ENCODE data around the gene C2CD4A. TPM values are rescaled to one million over a fixed set of nuclear protein-coding genes. Genes with fewer than 3 reads are reported as not detected.

Gene C2CD4A
- total and polyA plus RNA-seq, 2 of the 4 experiments (the other 2 are of a cell fraction): not detected

- H3K18ac ChIP-seq (ENCODE audit: low read depth, low read length): no peak overlapping the region; the same call in none of the 2 replicates
- TF ChIP-seq, protein P1, sequence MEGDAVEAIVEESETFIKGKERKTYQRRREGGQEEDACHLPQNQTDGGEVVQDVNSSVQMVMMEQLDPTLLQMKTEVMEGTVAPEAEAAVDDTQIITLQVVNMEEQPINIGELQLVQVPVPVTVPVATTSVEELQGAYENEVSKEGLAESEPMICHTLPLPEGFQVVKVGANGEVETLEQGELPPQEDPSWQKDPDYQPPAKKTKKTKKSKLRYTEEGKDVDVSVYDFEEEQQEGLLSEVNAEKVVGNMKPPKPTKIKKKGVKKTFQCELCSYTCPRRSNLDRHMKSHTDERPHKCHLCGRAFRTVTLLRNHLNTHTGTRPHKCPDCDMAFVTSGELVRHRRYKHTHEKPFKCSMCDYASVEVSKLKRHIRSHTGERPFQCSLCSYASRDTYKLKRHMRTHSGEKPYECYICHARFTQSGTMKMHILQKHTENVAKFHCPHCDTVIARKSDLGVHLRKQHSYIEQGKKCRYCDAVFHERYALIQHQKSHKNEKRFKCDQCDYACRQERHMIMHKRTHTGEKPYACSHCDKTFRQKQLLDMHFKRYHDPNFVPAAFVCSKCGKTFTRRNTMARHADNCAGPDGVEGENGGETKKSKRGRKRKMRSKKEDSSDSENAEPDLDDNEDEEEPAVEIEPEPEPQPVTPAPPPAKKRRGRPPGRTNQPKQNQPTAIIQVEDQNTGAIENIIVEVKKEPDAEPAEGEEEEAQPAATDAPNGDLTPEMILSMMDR (conservative IDR thresholded peaks at IDR 0.05; ENCODE audit: low read depth, low read length): no peak
- TF ChIP-seq, protein P2, sequence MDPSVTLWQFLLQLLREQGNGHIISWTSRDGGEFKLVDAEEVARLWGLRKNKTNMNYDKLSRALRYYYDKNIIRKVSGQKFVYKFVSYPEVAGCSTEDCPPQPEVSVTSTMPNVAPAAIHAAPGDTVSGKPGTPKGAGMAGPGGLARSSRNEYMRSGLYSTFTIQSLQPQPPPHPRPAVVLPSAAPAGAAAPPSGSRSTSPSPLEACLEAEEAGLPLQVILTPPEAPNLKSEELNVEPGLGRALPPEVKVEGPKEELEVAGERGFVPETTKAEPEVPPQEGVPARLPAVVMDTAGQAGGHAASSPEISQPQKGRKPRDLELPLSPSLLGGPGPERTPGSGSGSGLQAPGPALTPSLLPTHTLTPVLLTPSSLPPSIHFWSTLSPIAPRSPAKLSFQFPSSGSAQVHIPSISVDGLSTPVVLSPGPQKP (IDR thresholded peaks at IDR 0.05; ENCODE audit: borderline replicate concordance, low read depth, low read length): no peak
- no peak for TF ChIP-seq FOS (IDR thresholded peaks at IDR 0.05; ENCODE audit: low read depth, low read length)
- no peak for TF ChIP-seq POLR2A (IDR thresholded peaks at IDR 0.05; ENCODE audit: low read depth, low read length)
- TF ChIP-seq NFE2L2 (IDR thresholded peaks at IDR 0.05; ENCODE audit: low read depth, low read length): no peak
- TF ChIP-seq BHLHE40 (IDR thresholded peaks at IDR 0.05; ENCODE audit: low read depth, low read length): no peak
- no peak for TF ChIP-seq RAD21 (IDR thresholded peaks at IDR 0.05; ENCODE audit: low read length)
- TF ChIP-seq MXI1 (IDR thresholded peaks at IDR 0.05; ENCODE audit: borderline replicate concordance, low read depth, low read length): no peak
- no peak for TF ChIP-seq SMC3 (IDR thresholded peaks at IDR 0.05; ENCODE audit: low read depth, low read length)
- TF ChIP-seq USF2 (IDR thresholded peaks at IDR 0.05; ENCODE audit: low read depth, low read length): no peak
- no peak for TF ChIP-seq CEBPB (IDR thresholded peaks at IDR 0.05; ENCODE audit: low read depth, low read length)
- TF ChIP-seq MAFK (IDR thresholded peaks at IDR 0.05; ENCODE audit: low read depth, low read length): no peak
- H3K27ac ChIP-seq (ENCODE audit: insufficient read depth, low read length): peak overlapping the region; percentile 74; the same call in 1 of the 2 replicates
- peak overlapping the region; percentile 83 for H3K4ac ChIP-seq (ENCODE audit: low read depth, low read length)
- no CpG with 5 or more reads among the region's 7 CpGs for WGBS, 2 experiments (ENCODE audit: extremely low coverage in 2 of 2, insufficient read length in 1 of 2)
- H2AK9ac ChIP-seq (replicated peaks; ENCODE audit: low read depth, low read length, poor library complexity): no peak overlapping the region
- peak overlapping the region; percentile 66 to 73; a peak in 3 of 4 replicates for H4K8ac ChIP-seq (ENCODE audit: low read depth in 2 of 2, low read length in 2 of 2)
- H2BK20ac ChIP-seq (ENCODE audit: low read depth, low read length): peak overlapping the region; percentile 87; the same call in 1 of the 2 replicates
- no peak overlapping the region for H2AFZ ChIP-seq (replicated peaks; ENCODE audit: low read length, poor library complexity)
- peak overlapping the region; percentile 12 for H4K91ac ChIP-seq (ENCODE audit: insufficient read depth, low read depth, low read length)
- H2BK15ac ChIP-seq (ENCODE audit: low read depth, low read length): peak overlapping the region; percentile 84; the same call in 1 of the 3 replicates
- no TSS peak for BruUV-seq (replicated peaks)
- CTCF ChIA-PET: no interaction called here
- POLR2A ChIA-PET (ENCODE audit: unreplicated experiment): interaction anchor here (0.6 kb wide), 1 partner anchor 12 kb away, joined by 9 read pairs; no protein-coding TSS in a partner anchor
- no peaks in the 10 kb centered on the region for H3K36me3 ChIP-seq (ENCODE audit: control insufficient read depth, insufficient read depth, low read length)
- intact Hi-C loops (cut with micrococcal nuclease) (no loop called here), in situ Hi-C loops (cut with MboI; ENCODE audit: low sequenced_read_pairs) (no loop called here), dilution Hi-C loops (cut with HindIII; ENCODE audit: low sequenced_read_pairs, unreplicated experiment) (no loop called here)
- H3K23ac ChIP-seq (ENCODE audit: low read depth, low read length): no peak overlapping the region; the same call in 1 of the 2 replicates
- no peak overlapping the region for H3K14ac ChIP-seq (replicated peaks; ENCODE audit: low read depth, low read length)
- H3K27me3 ChIP-seq (ENCODE audit: control insufficient read depth, insufficient read depth, low read length): no peaks in the 10 kb centered on the region
- 0 out of 2 replicates have a peak, but pooled peaks cover 3% of the 10 kb centered on the region for H3K9me1 ChIP-seq (ENCODE audit: insufficient read depth, low read length)
- H3K79me1 ChIP-seq (ENCODE audit: low read depth in 1 of 2, low read length in 2 of 2): no peaks in the 10 kb centered on the region
- H3K4me3 ChIP-seq (ENCODE audit: insufficient read depth, low read depth, low read length): peak overlapping the region; percentile 32; the same call in 1 of the 2 replicates
- no peaks in the 10 kb centered on the region for H3K9me3 ChIP-seq (ENCODE audit: control insufficient read depth, insufficient read depth, low read length)
- H4K20me1 ChIP-seq (ENCODE audit: insufficient read depth, low read length): no peaks in the 10 kb centered on the region
- H3K56ac ChIP-seq (ENCODE audit: extremely low read depth, insufficient read depth, low read length): peak overlapping the region; percentile 72
- peak overlapping the region; percentile 78 for H3K4me2 ChIP-seq (ENCODE audit: low read depth, low read length)
- H2AK5ac ChIP-seq (ENCODE audit: low read depth, low read length): no peak overlapping the region
- H3K4me1 ChIP-seq (ENCODE audit: control insufficient read depth, insufficient read depth, low read length): peaks cover 3% of the 10 kb centered on the region; the same call in 1 of the 2 replicates
- DNase-seq (peak; percentile 31), ATAC-seq (ENCODE audit: low read depth) (peak; percentile 45)
- H4K5ac ChIP-seq (ENCODE audit: low read depth, low read length): peak overlapping the region; percentile 77
- peak overlapping the region; percentile 49 for H3K9ac ChIP-seq (ENCODE audit: low read depth, low read length)
- peak overlapping the region; percentile 96 for H2BK120ac ChIP-seq (ENCODE audit: low read depth, low read length)
- H2BK5ac ChIP-seq (ENCODE audit: low read depth, low read length, poor library complexity, severe bottlenecking): peak overlapping the region; percentile 86
These were observed 51.9 kb downstream of the C2CD4A start for GRCh38 chr15:62118520-62119226.

All from IMR-90 (cell line).